OCI-LY3 (cell line): Measurements from ENCODE around the gene RXYLT1.

Experiments used
- H2AFZ ChIP-seq: fragments of 200-600, 300-600 bp; shearing (Covaris generic); 2 replicates; pipeline ENCODE4 v1.6.0; 2014; ENCODE audit warnings: antibody characterized with exemption, low read depth, low read length
- H3K27ac ChIP-seq: fragments of 200-600, 300-600 bp; sonication (generic); 2 replicates; pipeline ENCODE4 v1.5.1; 2014; ENCODE audit warnings: mild to moderate bottlenecking, low read length, moderate library complexity, mixed read lengths
- H3K27me3 ChIP-seq: fragments of 200-600, 300-600 bp; sonication (generic); 2 replicates; pipeline ENCODE4 v1.6.1; 2014; ENCODE audit warnings: low read depth, low read length, mixed read lengths
- H3K36me3 ChIP-seq: fragments of 200-600, 300-600 bp; sonication (generic); replicated peaks from 2 replicates; pipeline ENCODE3; 2014; ENCODE audit warnings: low read depth, low read length, mixed read lengths
- H3K4me1 ChIP-seq: fragments of 300-600, 200-600 bp; sonication (generic); 2 replicates; pipeline ENCODE4 v1.6.1; 2014; ENCODE audit warnings: low read length, mixed read lengths
- H3K4me2 ChIP-seq: fragments of 200-600, 300-600 bp; sonication (generic); 2 replicates; pipeline ENCODE4 v1.6.1; 2014; ENCODE audit warnings: low read length, mixed read lengths
- H3K4me3 ChIP-seq: fragments of 300-600, 200-600 bp; sonication (generic); 2 replicates; pipeline ENCODE4 v1.5.1; 2014; ENCODE audit warnings: antibody characterized with exemption, mild to moderate bottlenecking, low read length, moderate library complexity
- H3K79me2 ChIP-seq: fragments of 300-600, 200-600 bp; shearing (Covaris generic); 2 replicates; pipeline ENCODE4 v1.6.1; 2014; ENCODE audit warnings: mild to moderate bottlenecking, low read length, mixed read lengths
- H3K9ac ChIP-seq: fragments of 300-600, 200-600 bp; shearing (Covaris generic); 2 replicates; pipeline ENCODE4 v1.6.0; 2014; ENCODE audit warnings: mild to moderate bottlenecking, low read length, moderate library complexity
- H3K9me3 ChIP-seq: fragments of 200-600, 300-600 bp; shearing (Covaris generic); 2 replicates; pipeline ENCODE4 v1.6.1; 2014; ENCODE audit warnings: low read length, mixed read lengths; ENCODE audit not compliant: insufficient read depth
- H4K20me1 ChIP-seq: fragments of 200-600, 300-600 bp; sonication (generic); 2 replicates; pipeline ENCODE4 v1.6.1; 2016; ENCODE audit warnings: low read length, mixed read lengths; ENCODE audit not compliant: insufficient read depth
- EZH2phosphoT487 ChIP-seq: fragments of 200-600 bp; shearing (Covaris generic); IDR thresholded peaks from 2 replicates; pipeline ENCODE4 v1.6.1; 2018; ENCODE audit warnings: antibody characterized with exemption, mixed run types, low read depth
- TF ChIP-seq, protein P1 (sequence below): fragments of 200-600, 300-600 bp; sonication (generic); IDR thresholded peaks from 2 replicates; pipeline ENCODE4 v1.5.1; 2014; ENCODE audit warnings: antibody characterized with exemption, low read length, low read depth

RXYLT1 gene

DNA sequence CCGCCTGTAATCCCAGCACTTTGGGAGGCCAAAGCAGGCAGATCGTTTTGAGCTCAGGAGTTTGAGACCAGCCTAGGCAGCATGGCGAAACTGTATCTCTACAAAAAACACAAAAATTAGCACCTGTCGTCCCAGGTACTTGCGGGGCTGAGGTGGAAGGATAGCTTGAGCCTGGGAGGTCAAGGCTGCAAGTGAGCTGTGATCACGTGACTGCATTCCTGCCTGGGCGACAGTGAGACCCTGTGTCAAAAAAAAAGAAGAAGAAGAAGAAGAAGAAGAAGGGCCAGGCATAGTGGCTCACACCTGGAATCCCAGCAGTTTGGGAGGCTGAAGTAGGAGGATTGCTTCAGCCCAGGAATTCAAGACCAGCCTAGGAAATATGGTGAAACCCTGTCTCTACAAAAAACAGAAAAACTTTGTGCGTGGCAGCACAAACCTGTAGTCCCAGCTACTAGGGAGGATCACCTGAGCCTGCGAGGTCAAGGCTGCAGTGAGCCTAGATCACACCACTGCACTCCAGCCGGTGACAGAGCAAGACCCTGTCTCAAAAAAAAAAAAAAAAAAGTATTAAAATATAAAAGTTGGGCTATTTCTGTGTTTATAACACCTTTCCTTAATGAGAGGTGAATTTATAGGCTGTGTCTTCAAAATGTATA is 15.5 kb downstream of the RXYLT1 start:
- no peaks in the 10 kb centered on the region for H3K4me1 ChIP-seq
- H3K4me3 ChIP-seq, result no peak overlapping the region
- no peaks in the 10 kb centered on the region for H4K20me1 ChIP-seq
- H3K79me2 ChIP-seq, result no peaks in the 10 kb centered on the region
- no peak overlapping the region for H3K4me2 ChIP-seq
- H2AFZ ChIP-seq, result no peak overlapping the region
- H3K9ac ChIP-seq, result no peak overlapping the region
- peaks cover 5% of the 10 kb centered on the region for H3K36me3 ChIP-seq
- TF ChIP-seq, protein P1, sequence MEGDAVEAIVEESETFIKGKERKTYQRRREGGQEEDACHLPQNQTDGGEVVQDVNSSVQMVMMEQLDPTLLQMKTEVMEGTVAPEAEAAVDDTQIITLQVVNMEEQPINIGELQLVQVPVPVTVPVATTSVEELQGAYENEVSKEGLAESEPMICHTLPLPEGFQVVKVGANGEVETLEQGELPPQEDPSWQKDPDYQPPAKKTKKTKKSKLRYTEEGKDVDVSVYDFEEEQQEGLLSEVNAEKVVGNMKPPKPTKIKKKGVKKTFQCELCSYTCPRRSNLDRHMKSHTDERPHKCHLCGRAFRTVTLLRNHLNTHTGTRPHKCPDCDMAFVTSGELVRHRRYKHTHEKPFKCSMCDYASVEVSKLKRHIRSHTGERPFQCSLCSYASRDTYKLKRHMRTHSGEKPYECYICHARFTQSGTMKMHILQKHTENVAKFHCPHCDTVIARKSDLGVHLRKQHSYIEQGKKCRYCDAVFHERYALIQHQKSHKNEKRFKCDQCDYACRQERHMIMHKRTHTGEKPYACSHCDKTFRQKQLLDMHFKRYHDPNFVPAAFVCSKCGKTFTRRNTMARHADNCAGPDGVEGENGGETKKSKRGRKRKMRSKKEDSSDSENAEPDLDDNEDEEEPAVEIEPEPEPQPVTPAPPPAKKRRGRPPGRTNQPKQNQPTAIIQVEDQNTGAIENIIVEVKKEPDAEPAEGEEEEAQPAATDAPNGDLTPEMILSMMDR, result no peak
- no peak for TF ChIP-seq EZH2phosphoT487
- no peaks in the 10 kb centered on the region for H3K9me3 ChIP-seq
- H3K27ac ChIP-seq, result no peak overlapping the region
- no peaks in the 10 kb centered on the region for H3K27me3 ChIP-seq

DNA sequence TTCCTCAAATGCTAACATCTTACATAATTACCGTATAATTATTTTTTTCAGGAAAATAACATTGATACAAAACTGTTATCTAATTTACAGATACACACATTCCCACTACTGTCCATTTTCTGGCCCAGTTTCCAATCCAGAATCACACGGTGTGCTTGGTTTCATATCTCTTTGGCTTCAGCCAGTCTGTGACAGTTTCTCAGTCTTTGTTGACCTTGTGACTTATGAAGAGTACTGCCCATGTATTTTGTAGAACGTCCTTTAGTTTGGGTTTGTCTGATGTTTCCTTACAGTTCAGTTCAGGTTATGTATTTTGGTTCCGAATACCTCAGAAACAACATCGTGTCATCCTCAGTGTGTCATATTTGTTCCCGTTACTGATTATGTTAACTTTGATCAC is 16.2 kb downstream of the RXYLT1 start:
- no peaks in the 10 kb centered on the region for H3K9me3 ChIP-seq
- H3K27ac ChIP-seq, result no peak overlapping the region
- peaks cover 3% of the 10 kb centered on the region for H3K36me3 ChIP-seq
- no peak for TF ChIP-seq EZH2phosphoT487
- TF ChIP-seq, protein P1, result no peak
- H3K4me1 ChIP-seq, result no peaks in the 10 kb centered on the region
- no peak overlapping the region for H2AFZ ChIP-seq
- no peaks in the 10 kb centered on the region for H4K20me1 ChIP-seq
- H3K79me2 ChIP-seq, result no peaks in the 10 kb centered on the region
- no peak overlapping the region for H3K4me3 ChIP-seq
- H3K27me3 ChIP-seq, result no peaks in the 10 kb centered on the region
- no peak overlapping the region for H3K4me2 ChIP-seq
- H3K9ac ChIP-seq, result no peak overlapping the region

DNA sequence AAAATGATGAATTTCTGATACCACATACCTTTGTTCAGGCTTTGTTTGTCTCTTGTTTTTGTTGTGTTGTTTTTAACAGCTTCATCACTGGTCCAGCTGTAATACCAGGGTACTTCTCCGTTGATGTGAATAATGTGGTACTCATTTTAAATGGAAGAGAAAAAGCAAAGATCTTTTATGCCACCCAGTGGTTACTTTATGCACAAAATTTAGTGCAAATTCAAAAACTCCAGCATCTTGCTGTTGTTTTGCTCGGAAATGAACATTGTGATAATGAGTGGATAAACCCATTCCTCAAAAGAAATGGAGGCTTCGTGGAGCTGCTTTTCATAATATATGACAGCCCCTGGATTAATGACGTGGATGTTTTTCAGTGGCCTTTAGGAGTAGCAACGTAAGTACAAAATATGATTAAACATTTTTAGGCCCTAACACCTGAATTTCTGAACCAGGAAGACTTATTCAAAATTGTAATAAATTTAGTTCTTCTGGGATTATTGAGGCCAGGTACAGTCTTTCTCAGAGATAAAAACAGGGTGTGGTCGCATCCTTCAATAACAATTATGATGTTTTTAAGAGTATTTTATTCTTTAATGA is 22.4 kb downstream of the RXYLT1 start:
- Histone ChIP-seq H3K4me1 (no peaks in the 10 kb centered on the region), H3K27ac (no peak overlapping the region), H3K27me3 (no peaks in the 10 kb centered on the region), H3K4me3 (no peak overlapping the region), H4K20me1 (no peaks in the 10 kb centered on the region), H3K36me3 (peaks cover 13% of the 10 kb centered on the region), H2AFZ (no peak overlapping the region), H3K9ac (no peak overlapping the region), H3K9me3 (no peaks in the 10 kb centered on the region), H3K79me2 (no peaks in the 10 kb centered on the region), H3K4me2 (no peak overlapping the region)
- TF ChIP-seq, protein P1, result peak; percentile 71
- no peak for TF ChIP-seq EZH2phosphoT487

DNA sequence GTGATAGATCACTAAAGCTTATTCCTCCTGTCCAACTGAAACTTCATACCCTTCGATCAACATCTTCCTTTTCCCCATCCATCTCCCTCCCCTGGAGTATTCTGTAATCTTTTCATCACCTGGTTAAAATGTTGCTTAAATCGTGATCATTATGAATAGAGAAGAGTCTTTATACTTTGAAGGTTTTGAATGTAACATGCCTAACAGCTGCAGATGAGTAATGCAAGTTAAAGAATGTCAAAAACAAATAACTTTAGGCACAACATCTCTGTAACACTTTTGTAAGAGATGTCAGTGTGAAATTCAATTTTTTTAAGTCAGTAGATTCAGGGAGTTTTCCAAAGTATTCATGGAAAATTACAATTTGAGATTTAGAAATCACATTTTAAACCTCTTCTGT is 25.0 kb downstream of the RXYLT1 start:
- Histone ChIP-seq H3K36me3 (peaks cover 13% of the 10 kb centered on the region), H3K4me3 (no peak overlapping the region), H3K27ac (no peak overlapping the region), H3K79me2 (no peaks in the 10 kb centered on the region), H3K9me3 (no peaks in the 10 kb centered on the region), H3K4me2 (no peak overlapping the region), H2AFZ (no peak overlapping the region), H3K27me3 (no peaks in the 10 kb centered on the region), H3K9ac (no peak overlapping the region), H4K20me1 (no peaks in the 10 kb centered on the region), H3K4me1 (no peaks in the 10 kb centered on the region)
- TF ChIP-seq, protein P1, result no peak
- TF ChIP-seq EZH2phosphoT487, result no peak
